SK-N-SH (cell line): Measurements from ENCODE around the gene PRXL2B.

ENCODE experiments used
- CTCF ChIP-seq: fragments of 200-600 bp; sonication (generic); IDR thresholded peaks from 2 replicates; pipeline ENCODE4 v1.6.1; 2017; ENCODE audit warnings: antibody characterized with exemption, mild to moderate bottlenecking, moderate library complexity
- GABPA ChIP-seq: IDR thresholded peaks from 2 replicates; pipeline ENCODE4 v1.4.0; 2012; ENCODE audit warnings: low read depth, mild to moderate bottlenecking
- GATA2 ChIP-seq: sonication (generic); formaldehyde crosslinking; IDR thresholded peaks from 2 replicates; pipeline ENCODE4 v1.5.0; 2020; ENCODE audit warnings: mild to moderate bottlenecking, missing genetic modification reagents
- USF1 ChIP-seq: IDR thresholded peaks from 2 replicates; pipeline ENCODE4 v1.4.0; 2012; ENCODE audit warnings: low read depth, borderline replicate concordance
- YY1 ChIP-seq: IDR thresholded peaks from 2 replicates; pipeline ENCODE4 v1.4.0; 2012; ENCODE audit warnings: low read depth, mild to moderate bottlenecking

DNA sequence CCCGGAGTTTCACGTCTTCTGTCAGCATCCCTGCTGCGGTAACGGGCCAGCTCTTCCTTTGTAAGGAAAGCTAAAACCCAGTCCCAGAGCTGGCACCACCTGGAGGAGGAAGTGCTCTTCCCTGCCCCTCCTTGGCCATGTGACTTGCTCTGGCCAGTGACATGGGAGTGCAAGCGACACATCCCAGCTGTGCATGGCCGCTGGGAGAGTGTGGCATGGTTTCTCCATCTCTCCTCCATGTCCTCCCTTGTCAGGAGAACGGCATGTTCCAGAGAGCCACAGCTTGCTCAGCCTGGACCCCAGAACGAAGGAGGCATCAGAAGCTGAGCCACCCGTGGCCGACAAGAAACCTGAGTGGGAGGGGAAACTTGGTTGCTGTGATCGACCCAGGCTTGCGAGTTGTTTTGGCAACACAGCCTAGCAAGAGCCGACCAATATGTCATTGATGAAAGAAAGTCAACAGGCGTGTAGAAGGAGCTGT lies 2.7 kb upstream of the PRXL2B start:
- TF ChIP-seq USF1, result peak; percentile 32; the same call in 1 of the 2 replicates
- TF ChIP-seq CTCF, result no peak
- no peak for TF ChIP-seq YY1
- no peak for TF ChIP-seq GABPA
- no peak for TF ChIP-seq GATA2 (CRISPR knock-in tag)
